Measurements from ENCODE around the gene C1orf226. TPM values are rescaled to one million over a fixed set of nuclear protein-coding genes. Genes with fewer than 3 reads are reported as not detected.

The C1orf226 gene
- total and polyA plus RNA-seq, 9 of the 15 experiments (the other 6 are each of a cell fraction or from before 2014, with no cell fraction given), result 0.10 to 1.4 (median 0.47) TPM

- H3K9me3 ChIP-seq (replicated peaks; ENCODE audit: control insufficient read depth, insufficient read depth, low read depth, low read length), result no peaks in the 10 kb centered on the region
- peaks cover 38 to 61% of the 10 kb centered on the region in 2 experiments; a peak in 4 of 5 replicates for H3K4me1 ChIP-seq (replicated peaks in 1 of 2; ENCODE audit: control insufficient read depth in 2 of 2, insufficient read depth in 2 of 2, low read length in 2 of 2)
- ATAC-seq, result peak; percentile 66
- H3K9ac ChIP-seq (ENCODE audit: insufficient read depth in 1 of 2, low read depth in 2 of 2, low read length in 2 of 2), result peak overlapping the region; percentile 11 to 20; a peak in 1 of 4 replicates
- WGBS (ENCODE audit: insufficient coverage, low coverage, missing lambda C conversion rate), result 46% methylated on average over 6 of the region's 6 CpGs
- intact Hi-C loops (cut with micrococcal nuclease), result no loop called here
- in situ Hi-C loops (cut with MboI), result no loop called here
- H2AFZ ChIP-seq (ENCODE audit: low read depth, low read length), result peak overlapping the region; percentile 56
- FAIRE-seq, result peak; percentile 87
- DNase-seq (ENCODE audit: extremely low read depth in 1 of 4, low spot score in 3 of 4), result peak; percentile 43 to 80 (median 62)
- no peaks in the 10 kb centered on the region for H3K27me3 ChIP-seq (ENCODE audit: control insufficient read depth in 2 of 2, insufficient read depth in 2 of 2, low read length in 2 of 2)
- H3K9me1 ChIP-seq (ENCODE audit: control insufficient read depth, insufficient read depth, low read length), result peaks cover 2% of the 10 kb centered on the region
- H3K79me2 ChIP-seq (ENCODE audit: control insufficient read depth, insufficient read depth, low read length), result peaks cover 4% of the 10 kb centered on the region; the same call in 2 of the 3 replicates
- no peaks in the 10 kb centered on the region; the same call in 2 of the 3 replicates for H3K36me3 ChIP-seq (ENCODE audit: control insufficient read depth, insufficient read depth, low read length)
- BruUV-seq (replicated peaks), result no TSS peak
- H3K4me2 ChIP-seq (ENCODE audit: insufficient read depth, low read length), result peak overlapping the region; percentile 11; the same call in 1 of the 2 replicates
- H3K4me3 ChIP-seq, result no peak overlapping the region
- no peaks in the 10 kb centered on the region for H4K20me1 ChIP-seq (replicated peaks; ENCODE audit: control insufficient read depth, insufficient read depth, low read length)
- peak overlapping the region; percentile 43 for H3K27ac ChIP-seq (ENCODE audit: extremely low read depth, low read depth, low read length)
- ChIA-PET CTCF (ENCODE audit: low intra/inter-chr PET ratio) (no interaction called here), POLR2A (interaction anchor here (0.9 to 1.9 kb wide), 6 partner anchors 9 to 186 kb away, joined by 3 to 10 read pairs (median 3); no protein-coding TSS in a partner anchor)
- no peak for TF ChIP-seq ZNF695 (CRISPR knock-in tag; IDR thresholded peaks at IDR 0.05)
- peak; percentile 35 for TF ChIP-seq NUFIP1 (IDR thresholded peaks at IDR 0.05; ENCODE audit: partially characterized antibody)
- no peak for TF ChIP-seq NCOA6 (IDR thresholded peaks at IDR 0.05)
- TF ChIP-seq PTTG1 (tag; IDR thresholded peaks at IDR 0.05; ENCODE audit: low read depth), result no peak
- no peak for TF ChIP-seq GABPA (tag; conservative IDR thresholded peaks at IDR 0.05; ENCODE audit: low read depth)
- peak in 1 of 2 experiments; percentile 89; a peak in 2 of 4 replicates for TF ChIP-seq RCOR1 (IDR thresholded peaks at IDR 0.05; ENCODE audit: borderline replicate concordance in 1 of 2, low read depth in 2 of 2, low read length in 2 of 2)
- TF ChIP-seq THAP12 (CRISPR knock-in tag; IDR thresholded peaks at IDR 0.05), result no peak
- TF ChIP-seq DPF2 (IDR thresholded peaks at IDR 0.05), result peak; percentile 68
- no peak for TF ChIP-seq POLR3A (IDR thresholded peaks at IDR 0.05; ENCODE audit: borderline replicate concordance, extremely low read depth, insufficient read depth, insufficient read length)
- TF ChIP-seq ZFP91 (CRISPR knock-in tag; IDR thresholded peaks at IDR 0.05), result no peak
- no peak for TF ChIP-seq ZNF263 (CRISPR knock-in tag; IDR thresholded peaks at IDR 0.05; ENCODE audit: borderline replicate concordance)
- TF ChIP-seq PBX2 (CRISPR knock-in tag; IDR thresholded peaks at IDR 0.05; ENCODE audit: low read depth), result no peak
- TF ChIP-seq PBX2 (tag; conservative IDR thresholded peaks at IDR 0.05; ENCODE audit: low read depth), result no peak
- TF ChIP-seq NFIC (IDR thresholded peaks at IDR 0.05), result peak; percentile 39
- no peak for TF ChIP-seq PURB (CRISPR knock-in tag; IDR thresholded peaks at IDR 0.05; ENCODE audit: low read depth)
Observed at GRCh38 chr1:162380061-162380846, 1.3 kb upstream of the C1orf226 start.
